Naive B cell (primary cell): ENCODE measurements around the gene POLA2. TPM values are rescaled to one million over a fixed set of nuclear protein-coding genes. Genes with fewer than 3 reads are reported as not detected.
"Not testable (repeated sequence)": the region's sequence is repeated elsewhere in the genome, so short reads cannot be mapped to it uniquely, and the experiment has no call there.

ENCODE experiments used
- ATAC-seq, 2 donors: fragments of 150-1000 bp; cut with Tn5 transposase; 2 replicates each; pipeline ENCODE4 v1.10.0; 2021; ENCODE audit warnings: low read depth in 2 of 2, mild to moderate bottlenecking in 2 of 2, moderate library complexity in 2 of 2
- DNase-seq: peaks from one replicate; pipeline ENCODE4 v3.0.0; 2022
- H3K27ac Mint-ChIP-seq, 6 donors: one replicate each; pipeline ENCODE4 v1.8.0; 2020 to 2022; ENCODE audit warnings: mild to moderate bottlenecking in 6 of 6, mixed read lengths in 6 of 6, moderate library complexity in 5 of 6, inconsistent platforms in 2 of 6
- H3K27me3 Mint-ChIP-seq, 3 donors: one replicate each; pipeline ENCODE4 v1.8.0; 2021 to 2022; ENCODE audit warnings: mixed read lengths in 3 of 3, mild to moderate bottlenecking in 1 of 3
- H3K36me3 Mint-ChIP-seq, 2 donors: one replicate each; pipeline ENCODE4 v1.8.0; 2020 to 2022; ENCODE audit warnings: mixed read lengths in 2 of 2, inconsistent platforms in 1 of 2, mild to moderate bottlenecking in 1 of 2
- H3K4me1 Mint-ChIP-seq, 3 donors: one replicate each; pipeline ENCODE4 v1.8.0; 2020 to 2022; ENCODE audit warnings: mixed read lengths in 3 of 3, inconsistent platforms in 1 of 3, mild to moderate bottlenecking in 1 of 3, moderate library complexity in 1 of 3
- H3K4me3 Mint-ChIP-seq, 8 donors: one replicate each; pipeline ENCODE4 v1.8.0; 2020 to 2022; ENCODE audit warnings: mild to moderate bottlenecking in 8 of 8, mixed read lengths in 8 of 8, moderate library complexity in 8 of 8, inconsistent platforms in 2 of 8
- H3K9me3 Mint-ChIP-seq, 7 donors: one replicate each; pipeline ENCODE4 v1.8.0; 2020 to 2022; ENCODE audit warnings: mixed read lengths in 7 of 7, mild to moderate bottlenecking in 5 of 7, inconsistent platforms in 2 of 7, moderate library complexity in 1 of 7
- polyA plus RNA-seq, 6 donors: library from polyadenylated mRNA; unstranded; fragments of 300-500 nt; fragmentation: Illumina TruSeq; gene quantifications; one replicate each; pipeline ENCODE4 v1.2.3, GENCODE V29; 2021; ENCODE audit warnings: low read depth in 6 of 6

The POLA2 gene
- polyA plus RNA-seq, 6 donors from 2014 or later = 11.9 to 20.4 (median 16.2) TPM

- no peak for ATAC-seq
Measured at GRCh38 chr11:65251476-65251875, 10.3 kb upstream of the POLA2 start.

GRCh38 chr11:65254724-65255123, 7.0 kb upstream of the POLA2 start:
- Mint-ChIP-seq H3K27me3 (peaks cover 0 to 5% (median 0%) of the 10 kb centered on the region in 3 donors), H3K4me1 (peaks cover 0 to 2% (median 0%) of the 10 kb centered on the region in 3 donors), H3K36me3 (no peaks in the 10 kb centered on the region), H3K4me3 (no peak overlapping the region), H3K9me3 (no peaks in the 10 kb centered on the region), H3K27ac (no peak overlapping the region)
- ATAC-seq (no peak), DNase-seq (no peak)

More at GRCh38 chr11:65251476-65251875, 10.3 kb upstream of the POLA2 start:
- Mint-ChIP-seq H3K27me3 (peaks cover 0 to 5% (median 0%) of the 10 kb centered on the region in 3 donors), H3K27ac (no peak overlapping the region), H3K36me3 (no peaks in the 10 kb centered on the region), H3K4me3 (no peak overlapping the region), H3K4me1 (peaks cover 0 to 2% (median 0%) of the 10 kb centered on the region in 3 donors), H3K9me3 (no peaks in the 10 kb centered on the region)
- no peak for DNase-seq

GRCh38 chr11:65258988-65259387, 2.8 kb upstream of the POLA2 start:
- H3K27me3 Mint-ChIP-seq = no peaks in the 10 kb centered on the region
- H3K4me3 Mint-ChIP-seq = peak overlapping the region in 1 of 8 donors; percentile 36
- H3K27ac Mint-ChIP-seq = no peak overlapping the region

DNA sequence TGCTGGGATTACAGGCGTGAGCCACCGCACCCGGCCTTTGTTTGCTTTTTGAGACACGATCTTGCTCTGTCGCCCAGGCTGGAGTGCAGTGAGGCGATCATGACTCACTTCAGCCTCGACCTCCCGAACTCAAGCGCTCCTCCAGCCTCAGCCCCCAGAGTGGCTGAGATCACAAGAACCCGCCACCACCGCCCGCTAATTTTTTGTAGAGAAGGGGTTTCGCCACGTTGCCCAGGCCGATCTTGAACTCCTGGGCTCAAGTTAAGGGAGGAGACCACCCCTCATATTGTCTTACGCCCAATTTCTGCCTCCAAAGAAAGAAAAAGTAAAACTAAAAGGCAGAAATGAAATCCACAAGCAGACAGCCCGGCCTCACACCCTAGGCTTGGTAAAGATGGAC, 1.5 kb upstream of the POLA2 start:
- H3K9me3 Mint-ChIP-seq = no peaks in the 10 kb centered on the region
- DNase-seq = no peak
- peaks cover 18 to 30% (median 24%) of the 10 kb centered on the region in 3 donors for H3K4me1 Mint-ChIP-seq
- no peak for ATAC-seq
- H3K27ac Mint-ChIP-seq = peak overlapping the region in 3 of 6 donors; percentile 8 to 92 (median 58)
- H3K36me3 Mint-ChIP-seq = no peaks in the 10 kb centered on the region
- peak overlapping the region in 5 of 8 donors; percentile 61 to 95 (median 84) for H3K4me3 Mint-ChIP-seq
- no peaks in the 10 kb centered on the region for H3K27me3 Mint-ChIP-seq

More at GRCh38 chr11:65258988-65259387, 2.8 kb upstream of the POLA2 start:
- H3K4me1 Mint-ChIP-seq = peaks cover 11 to 23% (median 15%) of the 10 kb centered on the region in 3 donors
- no peaks in the 10 kb centered on the region for H3K36me3 Mint-ChIP-seq
- ATAC-seq (no peak), DNase-seq (no peak)
- H3K9me3 Mint-ChIP-seq = no peaks in the 10 kb centered on the region

- H3K27me3 Mint-ChIP-seq = no peaks in the 10 kb centered on the region
- H3K27ac Mint-ChIP-seq = peak overlapping the region; percentile 72 to 96 (median 93)
- DNase-seq (no peak), ATAC-seq (peak; percentile 30 to 33)
- H3K4me3 Mint-ChIP-seq = peak overlapping the region; percentile 81 to 96 (median 93)
- H3K4me1 Mint-ChIP-seq = peaks cover 22 to 31% (median 24%) of the 10 kb centered on the region in 3 donors
- H3K36me3 Mint-ChIP-seq = no peaks in the 10 kb centered on the region
- H3K9me3 Mint-ChIP-seq = no peaks in the 10 kb centered on the region
Measured at GRCh38 chr11:65260756-65261590, 789 bp upstream of the POLA2 start.

GRCh38 chr11:65262381-65262680, 569 bp downstream of the POLA2 start:
- no peaks in the 10 kb centered on the region for H3K9me3 Mint-ChIP-seq
- no peaks in the 10 kb centered on the region for H3K27me3 Mint-ChIP-seq
- H3K4me1 Mint-ChIP-seq = peaks cover 24 to 31% (median 26%) of the 10 kb centered on the region in 3 donors
- DNase-seq (no peak), ATAC-seq (no peak)
- peak overlapping the region; percentile 81 to 96 (median 93) for H3K4me3 Mint-ChIP-seq
- H3K27ac Mint-ChIP-seq = peak overlapping the region; percentile 36 to 95 (median 77)
- H3K36me3 Mint-ChIP-seq = peaks cover 0 to 6% of the 10 kb centered on the region in 2 donors

- Mint-ChIP-seq H3K36me3 (peaks cover 0 to 6% of the 10 kb centered on the region in 2 donors), H3K4me1 (peaks cover 24 to 31% (median 26%) of the 10 kb centered on the region in 3 donors), H3K9me3 (no peaks in the 10 kb centered on the region), H3K27ac (peak overlapping the region in 4 of 6 donors; percentile 36 to 92 (median 77)), H3K4me3 (peak overlapping the region; percentile 81 to 96 (median 93)), H3K27me3 (no peaks in the 10 kb centered on the region)
- ATAC-seq = no peak
- DNase-seq = no peak
Measured at GRCh38 chr11:65262776-65263175, 1.0 kb downstream of the POLA2 start.

DNA sequence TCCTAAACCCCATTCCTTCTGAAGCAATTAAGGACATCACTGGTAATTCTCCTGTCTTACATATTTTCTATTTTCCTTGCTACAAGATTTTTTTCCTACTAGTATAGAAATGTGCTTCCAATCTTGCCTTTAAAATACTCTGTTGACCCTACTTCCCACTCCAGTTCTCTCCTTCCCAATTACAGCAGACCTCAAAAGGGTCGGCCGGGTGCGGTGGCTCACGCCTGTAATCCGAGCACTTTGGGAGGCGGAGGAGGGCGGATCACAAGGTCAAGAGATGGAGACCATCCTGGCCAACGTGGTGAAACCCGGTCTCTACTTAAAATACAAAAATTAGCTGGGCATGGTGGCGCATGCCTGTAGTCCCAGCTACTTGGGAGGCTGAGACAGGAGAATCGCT, 3.0 kb downstream of the POLA2 start:
- not testable (repeated sequence) for H3K27me3 Mint-ChIP-seq, DNase-seq, ATAC-seq, H3K36me3 Mint-ChIP-seq, H3K9me3 Mint-ChIP-seq
- Mint-ChIP-seq H3K4me3 (peak overlapping the region in 3 of 8 donors; percentile 39 to 84 (median 61)), H3K27ac (peak overlapping the region in 3 of 6 donors; percentile 0 to 42 (median 8)), H3K4me1 (peaks cover 24 to 31% (median 26%) of the 10 kb centered on the region in 3 donors)

- H3K9me3 Mint-ChIP-seq = peaks cover 0 to 1% (median 0%) of the 10 kb centered on the region in 7 donors
- H3K27ac Mint-ChIP-seq = peak overlapping the region in 4 of 6 donors; percentile 0 to 36 (median 9)
- H3K36me3 Mint-ChIP-seq = peaks cover 8 to 15% of the 10 kb centered on the region in 2 donors
- no peaks in the 10 kb centered on the region for H3K27me3 Mint-ChIP-seq
- peak overlapping the region in 1 of 8 donors; percentile 84 for H3K4me3 Mint-ChIP-seq
- ATAC-seq = no peak
- DNase-seq = no peak
- H3K4me1 Mint-ChIP-seq = peaks cover 19 to 27% (median 27%) of the 10 kb centered on the region in 3 donors
Measured at GRCh38 chr11:65266210-65266609, 4.4 kb downstream of the POLA2 start.

GRCh38 chr11:65274735-65275682, 13.2 kb downstream of the POLA2 start:
- H3K4me3 Mint-ChIP-seq = no peak overlapping the region
- H3K4me1 Mint-ChIP-seq = peaks cover 0 to 4% (median 0%) of the 10 kb centered on the region in 3 donors
- H3K27me3 Mint-ChIP-seq = no peaks in the 10 kb centered on the region
- peaks cover 0 to 1% (median 0%) of the 10 kb centered on the region in 7 donors for H3K9me3 Mint-ChIP-seq
- ATAC-seq (peak; percentile 54 to 61), DNase-seq (peak; percentile 40)
- H3K27ac Mint-ChIP-seq = peak overlapping the region in 1 of 6 donors; percentile 47
- H3K36me3 Mint-ChIP-seq = peaks cover 8 to 10% of the 10 kb centered on the region in 2 donors

GRCh38 chr11:65275906-65276305, 14.1 kb downstream of the POLA2 start:
- no peak for ATAC-seq
- no peak for DNase-seq
- peak overlapping the region in 1 of 6 donors; percentile 61 for H3K27ac Mint-ChIP-seq
- H3K9me3 Mint-ChIP-seq = no peaks in the 10 kb centered on the region
- no peak overlapping the region for H3K4me3 Mint-ChIP-seq
- peaks cover 3 to 4% of the 10 kb centered on the region in 2 donors for H3K36me3 Mint-ChIP-seq
- H3K27me3 Mint-ChIP-seq = no peaks in the 10 kb centered on the region
- peaks cover 0 to 1% (median 0%) of the 10 kb centered on the region in 3 donors for H3K4me1 Mint-ChIP-seq

DNA sequence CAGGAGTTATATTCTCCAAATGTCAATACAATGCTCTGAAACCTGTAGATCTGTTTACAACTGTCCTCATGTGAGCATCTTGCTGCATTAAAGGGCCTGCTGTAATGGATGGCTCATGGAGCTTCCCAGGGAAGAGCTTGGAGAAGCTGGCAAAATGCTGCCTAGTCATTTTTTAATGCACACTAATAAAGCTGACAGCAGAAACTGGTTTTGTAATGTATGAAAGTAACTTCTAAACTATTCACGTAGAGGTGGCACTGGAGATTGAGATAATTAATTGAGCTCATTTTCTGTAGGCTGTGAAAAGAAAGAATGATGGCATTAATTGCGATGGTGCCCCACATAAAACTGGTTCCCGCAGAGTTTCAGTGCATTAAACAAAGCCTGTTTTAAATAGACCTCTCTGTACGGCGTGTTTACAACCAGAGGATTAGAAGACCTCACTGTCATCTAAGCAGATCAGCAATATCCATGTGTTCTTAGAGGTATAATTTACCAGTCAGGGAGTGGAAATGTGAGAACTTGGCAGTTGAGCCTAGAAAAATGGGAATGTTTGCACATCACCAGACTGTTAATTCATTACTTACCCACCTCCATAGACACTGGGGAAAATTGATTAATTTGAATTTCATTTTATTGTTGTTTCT, 16.0 kb downstream of the POLA2 start:
- Mint-ChIP-seq H3K27ac (no peak overlapping the region), H3K4me3 (no peak overlapping the region), H3K27me3 (no peaks in the 10 kb centered on the region), H3K9me3 (no peaks in the 10 kb centered on the region), H3K4me1 (peaks cover 0 to 8% (median 5%) of the 10 kb centered on the region in 3 donors), H3K36me3 (peaks cover 7 to 11% of the 10 kb centered on the region in 2 donors)
- ATAC-seq (no peak), DNase-seq (no peak)

DNA sequence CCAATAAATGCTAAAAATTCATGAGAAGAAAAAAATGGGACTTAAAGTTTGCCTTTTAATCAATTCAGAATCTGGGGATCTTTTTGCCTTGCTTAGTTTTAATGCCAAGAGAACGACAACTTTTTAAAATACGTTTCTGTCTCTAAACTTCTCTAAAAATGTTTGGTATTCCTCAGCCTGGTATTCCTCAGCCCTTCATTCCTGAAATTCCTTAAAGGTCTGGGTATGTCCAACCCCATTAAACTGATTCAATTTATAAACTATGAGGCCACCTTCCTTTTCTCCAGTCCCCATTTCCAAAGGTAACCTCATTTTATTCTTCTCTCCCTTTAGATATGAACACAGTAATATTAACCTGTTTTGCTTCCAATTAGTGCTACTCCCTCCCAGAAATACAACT, 16.6 kb downstream of the POLA2 start:
- no peak overlapping the region for H3K27ac Mint-ChIP-seq
- H3K4me1 Mint-ChIP-seq = peaks cover 3 to 9% (median 5%) of the 10 kb centered on the region in 3 donors
- H3K4me3 Mint-ChIP-seq = no peak overlapping the region
- H3K36me3 Mint-ChIP-seq = peaks cover 7 to 11% of the 10 kb centered on the region in 2 donors
- no peaks in the 10 kb centered on the region for H3K27me3 Mint-ChIP-seq
- no peak for DNase-seq
- ATAC-seq = no peak
- no peaks in the 10 kb centered on the region for H3K9me3 Mint-ChIP-seq
